CD4-positive, alpha-beta T cell treated with Interleukin-21 for 1 hour (primary cell): ENCODE measurements around the gene PSAPL1.

Source experiments
- DNase-seq: peaks from one replicate; pipeline ENCODE4 v3.0.0-alpha.2; 2020

PSAPL1 gene

GRCh38 chr4:7434766-7435150 is at the start of gene PSAPL1:
Gene PSAPL1 (minus strand): TSS chr4:7434930. CDS start chr4:7434879, 51 bp downstream.
- no peak for DNase-seq

- no peak for DNase-seq
Measured at GRCh38 chr4:7481227-7481626, 46.5 kb upstream of the PSAPL1 start.

GRCh38 chr4:7480423-7480822 is 45.7 kb upstream of the PSAPL1 start:
- no peak for DNase-seq

GRCh38 chr4:7478665-7479064 is 43.9 kb upstream of the PSAPL1 start:
- DNase-seq = no peak

- DNase-seq = no peak
Measured at GRCh38 chr4:7477695-7478094, 43.0 kb upstream of the PSAPL1 start.

- no peak for DNase-seq
Measured at GRCh38 chr4:7476820-7477219, 42.1 kb upstream of the PSAPL1 start.

- DNase-seq = no peak
Measured at GRCh38 chr4:7475207-7475606, 40.5 kb upstream of the PSAPL1 start.

GRCh38 chr4:7474320-7474719 is 39.6 kb upstream of the PSAPL1 start:
- DNase-seq = no peak

- DNase-seq = no peak
Measured at GRCh38 chr4:7473081-7473480, 38.4 kb upstream of the PSAPL1 start.

GRCh38 chr4:7472442-7473013 is 37.8 kb upstream of the PSAPL1 start:
- DNase-seq = no peak

- no peak for DNase-seq
Measured at GRCh38 chr4:7470522-7471128, 35.9 kb upstream of the PSAPL1 start.

- no peak for DNase-seq
Measured at GRCh38 chr4:7470111-7470510, 35.4 kb upstream of the PSAPL1 start.

- DNase-seq = no peak
Measured at GRCh38 chr4:7469023-7469422, 34.3 kb upstream of the PSAPL1 start.

- no peak for DNase-seq
Measured at GRCh38 chr4:7467471-7467870, 32.7 kb upstream of the PSAPL1 start.

- DNase-seq = no peak
Measured at GRCh38 chr4:7466904-7467303, 32.2 kb upstream of the PSAPL1 start.

GRCh38 chr4:7466215-7466614 is 31.5 kb upstream of the PSAPL1 start:
- DNase-seq = no peak

GRCh38 chr4:7465017-7465416 is 30.3 kb upstream of the PSAPL1 start:
- DNase-seq = no peak

- no peak for DNase-seq
Measured at GRCh38 chr4:7464259-7464655, 29.5 kb upstream of the PSAPL1 start.

GRCh38 chr4:7463566-7464258 is 29.0 kb upstream of the PSAPL1 start:
- DNase-seq = no peak

GRCh38 chr4:7462509-7462971 is 27.8 kb upstream of the PSAPL1 start:
- no peak for DNase-seq

GRCh38 chr4:7461230-7461629 is 26.5 kb upstream of the PSAPL1 start:
- no peak for DNase-seq

- DNase-seq = no peak
Measured at GRCh38 chr4:7460566-7460965, 25.8 kb upstream of the PSAPL1 start.

- no peak for DNase-seq
Measured at GRCh38 chr4:7459471-7459870, 24.7 kb upstream of the PSAPL1 start.

- DNase-seq = no peak
Measured at GRCh38 chr4:7458477-7458876, 23.7 kb upstream of the PSAPL1 start.

- DNase-seq = no peak
Measured at GRCh38 chr4:7458066-7458425, 23.3 kb upstream of the PSAPL1 start.
